GM03348 (cell line): Measurements from ENCODE around the gene CDH23.
A peak's percentile ranks its signal among the peaks of the same experiment; 100 is the strongest.

Experiments used
- DNase-seq: peaks from one replicate; pipeline ENCODE4 v3.0.0; 2012; ENCODE audit warnings: low spot score

Gene CDH23

DNA sequence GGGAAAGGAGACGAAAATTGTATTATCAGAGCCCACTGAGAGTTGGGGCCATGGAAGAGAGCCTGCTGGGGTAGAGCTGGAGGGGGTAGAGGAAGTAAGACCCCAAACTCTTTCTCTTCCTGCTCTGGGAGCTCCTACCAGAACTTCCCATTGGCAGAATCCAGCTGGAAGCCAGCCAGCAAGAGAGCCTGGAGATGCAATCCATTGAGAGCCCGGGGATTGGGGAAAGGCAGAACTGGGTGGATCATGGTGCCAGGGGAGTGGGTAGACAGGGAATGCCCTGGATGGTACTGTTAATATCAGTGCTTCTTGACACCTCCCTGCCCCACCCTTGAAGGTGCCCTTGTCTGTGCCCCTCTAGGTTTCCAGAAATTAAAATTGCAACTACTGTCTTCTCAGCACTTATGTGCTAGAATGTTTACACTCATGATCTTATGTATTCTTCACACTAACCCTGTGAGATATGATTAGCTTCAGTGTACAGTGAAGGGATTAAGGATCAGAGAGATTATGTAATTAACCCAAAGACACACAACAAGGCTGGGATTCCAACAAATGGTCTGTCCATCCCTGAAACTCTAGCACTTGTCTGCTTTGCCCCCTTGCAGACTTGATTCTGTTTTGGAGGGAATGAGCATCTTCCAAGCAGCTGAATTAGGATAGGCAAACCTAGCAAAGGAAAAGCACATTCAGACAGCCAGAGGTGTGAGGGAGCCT, 168.7 kb downstream of the CDH23 start:
- no peak for DNase-seq

GRCh38 chr10:71567006-71567405, 170.3 kb downstream of the CDH23 start:
- DNase-seq, result no peak

DNA sequence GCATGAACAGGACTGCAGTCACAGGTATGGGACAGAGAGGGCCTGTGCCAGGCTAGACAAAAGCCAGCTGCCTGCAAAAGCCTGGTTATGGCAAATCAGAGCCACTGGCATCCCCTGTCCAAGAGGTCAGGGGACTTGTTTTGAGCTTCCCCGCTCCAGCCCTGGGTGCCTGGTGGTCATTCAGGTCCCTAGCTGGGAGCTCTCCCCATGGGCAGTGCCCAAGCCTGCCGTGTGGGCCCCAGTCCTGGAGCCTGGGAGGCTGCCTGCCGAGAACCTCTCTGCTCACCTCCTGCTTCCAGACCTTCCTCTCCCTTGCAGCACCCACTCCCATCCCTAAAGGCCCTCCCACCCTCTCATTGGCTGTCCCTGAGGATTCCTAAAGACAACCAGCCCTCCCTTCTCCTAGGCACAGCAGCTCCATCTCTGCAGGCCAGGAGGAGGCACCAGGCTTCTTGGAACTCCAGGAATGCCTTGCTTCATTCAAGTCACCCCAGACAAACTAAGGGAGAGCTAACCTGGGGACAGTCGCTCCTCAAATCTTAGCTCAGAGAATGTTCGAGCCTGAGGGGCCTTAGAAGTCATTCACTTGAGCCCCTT, 172.3 kb downstream of the CDH23 start:
- no peak for DNase-seq

- peak; percentile 83 for DNase-seq
Observed at GRCh38 chr10:71569775-71570588, 173.3 kb downstream of the CDH23 start.

- no peak for DNase-seq
Observed at GRCh38 chr10:71571460-71572175, 174.9 kb downstream of the CDH23 start.

GRCh38 chr10:71572962-71573361, 176.2 kb downstream of the CDH23 start:
- no peak for DNase-seq

DNA sequence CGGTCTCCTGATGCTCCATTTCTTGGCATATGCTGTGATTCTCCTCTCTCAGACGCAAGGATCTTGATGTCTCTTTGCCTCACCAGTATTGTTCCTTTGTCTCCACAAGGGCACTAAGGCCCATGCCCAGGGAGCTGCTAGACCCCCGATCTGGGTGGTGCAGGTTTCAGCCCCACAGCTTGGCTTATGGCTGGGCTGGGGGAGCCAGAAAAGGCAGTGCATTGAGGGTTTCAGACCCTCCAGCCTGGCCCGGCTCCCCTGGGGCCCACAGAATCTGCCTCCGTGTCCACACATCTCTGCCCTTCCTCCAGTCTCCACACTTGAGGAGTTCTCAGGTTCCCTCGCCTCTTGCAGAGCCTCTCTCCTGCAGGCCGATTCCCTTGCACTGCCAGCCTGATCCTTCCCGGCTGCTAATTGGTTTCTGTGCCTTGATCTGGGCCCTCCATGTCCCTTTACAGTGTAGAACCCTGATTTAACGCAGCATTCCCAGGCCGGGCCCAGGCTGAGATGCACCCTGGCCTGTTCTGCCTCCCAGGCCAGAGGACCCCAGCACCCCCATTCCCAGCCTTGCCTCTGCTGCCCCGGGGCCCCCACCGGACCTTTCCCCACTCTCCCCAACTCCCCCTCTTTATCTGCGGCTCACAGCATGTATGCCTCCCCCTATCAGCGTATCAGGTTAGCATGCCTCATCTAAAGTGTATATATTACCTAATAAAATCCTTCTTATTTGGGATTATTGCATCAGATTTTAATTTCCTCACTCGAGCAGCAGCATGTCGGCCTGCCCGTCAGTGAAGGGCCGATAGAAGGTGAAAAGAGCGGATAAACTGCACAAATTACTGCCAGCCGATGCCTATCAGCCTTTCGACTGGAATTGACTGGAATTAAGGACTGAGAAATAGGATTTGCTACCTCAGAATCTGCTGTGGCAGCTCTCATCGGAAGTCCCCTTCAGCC, 177.1 kb downstream of the CDH23 start:
- DNase-seq, result no peak

- DNase-seq, result peak; percentile 24
Observed at GRCh38 chr10:71575451-71575850, 178.7 kb downstream of the CDH23 start.

DNA sequence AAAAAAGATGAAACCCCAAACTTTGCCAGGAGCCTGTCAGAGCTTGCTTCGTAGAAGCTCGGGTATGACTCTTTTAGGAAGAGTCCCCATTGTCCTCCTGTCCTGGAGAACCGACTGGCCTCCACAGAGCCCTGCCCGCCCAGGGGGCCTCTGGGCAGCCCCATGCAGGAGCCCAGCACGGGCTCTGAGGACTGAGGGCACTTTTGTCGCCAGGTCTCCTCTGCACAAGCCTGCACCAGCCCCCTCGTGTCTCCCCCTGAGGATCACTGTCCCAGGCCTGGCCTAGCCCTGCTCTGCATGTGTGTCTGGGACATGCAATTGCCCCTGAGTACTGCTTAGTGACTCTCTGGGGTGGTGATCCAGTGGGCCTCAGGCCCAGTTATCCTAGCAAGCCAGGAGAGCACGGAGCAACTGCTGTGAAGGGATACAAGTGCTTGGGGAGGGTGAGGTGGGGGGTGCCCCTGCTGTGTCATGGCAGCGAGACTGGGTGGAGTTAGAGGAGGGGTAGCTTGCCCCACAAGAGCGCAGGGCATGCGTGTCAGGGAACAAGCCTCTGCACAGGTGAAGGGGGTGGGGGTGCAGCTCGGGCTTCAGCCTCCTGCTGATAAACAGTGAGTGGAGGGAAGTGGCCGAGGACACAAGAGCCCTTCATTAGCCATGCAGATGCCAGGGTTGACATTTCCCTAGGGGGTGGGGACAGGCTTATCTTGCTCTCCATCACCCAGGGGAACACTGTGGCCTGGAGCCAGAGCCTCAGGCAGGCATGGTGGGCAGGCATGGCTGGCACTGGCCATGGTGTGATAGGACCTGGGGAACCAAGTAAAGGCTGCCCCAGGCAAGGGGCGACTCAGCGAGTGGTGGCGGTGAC, 179.4 kb downstream of the CDH23 start:
- no peak for DNase-seq

DNA sequence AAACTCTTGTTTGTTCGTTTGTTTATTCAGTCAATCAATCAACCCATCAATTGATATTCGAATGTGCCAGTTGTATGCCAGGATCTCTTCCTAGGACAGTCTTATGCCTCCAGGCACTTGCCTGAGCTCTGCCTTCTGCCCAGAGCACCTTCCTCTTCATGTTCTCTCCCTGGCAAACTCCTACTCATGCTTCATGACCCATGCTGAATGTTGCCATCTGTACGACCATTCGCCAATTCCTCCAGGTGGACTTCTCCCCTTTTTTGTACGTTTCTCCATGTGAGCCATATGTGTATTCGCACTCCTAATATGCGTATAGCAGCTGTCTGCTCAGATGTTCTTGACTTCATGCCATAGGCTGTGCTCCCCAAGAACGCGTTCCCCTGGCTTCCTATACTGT, 180.1 kb downstream of the CDH23 start:
- DNase-seq, result no peak

DNA sequence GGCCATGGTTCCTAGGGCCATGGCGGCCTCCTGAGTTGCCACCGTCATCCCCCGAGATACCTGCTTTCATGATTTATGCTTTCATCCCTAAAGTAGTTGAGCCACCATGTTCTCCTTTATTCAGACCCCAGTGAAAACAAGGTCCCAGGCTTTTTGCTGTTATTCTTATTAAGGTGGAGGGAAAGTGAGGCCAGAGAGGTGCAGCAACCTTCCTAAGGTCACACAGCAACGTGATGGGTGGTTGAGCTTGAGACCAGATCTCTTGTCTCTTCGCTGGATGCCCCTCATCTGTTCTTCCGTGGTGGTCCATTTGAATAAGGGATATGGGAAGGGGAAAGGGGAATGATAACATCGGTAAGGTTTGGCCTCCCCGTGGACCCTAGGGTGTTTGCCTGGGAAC, 180.6 kb downstream of the CDH23 start:
- DNase-seq, result no peak

DNA sequence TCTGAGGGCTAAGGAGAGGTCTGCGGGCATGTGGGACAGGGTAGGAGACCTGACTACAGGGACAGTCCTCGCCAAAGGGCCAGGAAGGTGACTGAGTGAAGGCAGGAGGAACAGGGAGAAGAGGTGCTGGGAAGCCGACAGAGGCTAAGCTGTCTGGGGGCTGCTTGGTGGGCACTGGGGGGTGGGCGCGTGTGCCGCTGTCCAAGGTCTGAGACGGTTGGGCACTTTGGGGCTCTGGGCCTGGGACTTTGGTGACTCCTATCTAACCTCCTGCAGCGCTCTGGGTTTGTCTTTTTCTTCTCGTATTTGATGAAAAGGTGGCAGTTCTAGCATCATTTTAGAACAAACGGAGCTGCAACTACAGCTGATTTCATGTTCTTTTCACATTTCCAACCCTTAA, 181.3 kb downstream of the CDH23 start:
- no peak for DNase-seq

DNA sequence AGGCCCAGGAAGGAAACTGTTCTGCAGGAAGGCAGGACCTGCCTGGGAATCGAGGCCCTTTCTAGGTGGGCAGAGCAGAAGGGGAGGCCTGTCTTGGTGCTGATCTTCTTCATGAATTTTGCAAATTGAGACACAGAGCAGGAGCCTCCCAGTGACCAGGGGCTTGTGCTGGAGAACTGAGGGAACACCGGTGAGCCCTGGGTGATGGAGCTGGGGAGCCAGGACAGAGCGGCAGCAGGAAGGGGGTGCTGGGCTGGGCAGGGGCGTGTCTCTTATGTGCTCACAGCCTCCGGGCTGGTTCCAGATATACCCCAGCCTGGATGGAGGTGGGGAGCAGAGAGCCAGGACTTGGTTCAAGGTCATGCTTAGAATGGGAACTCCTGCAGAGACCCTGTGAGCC, 182.9 kb downstream of the CDH23 start:
- DNase-seq, result no peak

GRCh38 chr10:71580415-71580814, 183.7 kb downstream of the CDH23 start:
- DNase-seq, result no peak

GRCh38 chr10:71580926-71581325, 184.2 kb downstream of the CDH23 start:
- DNase-seq, result no peak

- DNase-seq, result no peak
Observed at GRCh38 chr10:71581376-71581775, 184.7 kb downstream of the CDH23 start.

DNA sequence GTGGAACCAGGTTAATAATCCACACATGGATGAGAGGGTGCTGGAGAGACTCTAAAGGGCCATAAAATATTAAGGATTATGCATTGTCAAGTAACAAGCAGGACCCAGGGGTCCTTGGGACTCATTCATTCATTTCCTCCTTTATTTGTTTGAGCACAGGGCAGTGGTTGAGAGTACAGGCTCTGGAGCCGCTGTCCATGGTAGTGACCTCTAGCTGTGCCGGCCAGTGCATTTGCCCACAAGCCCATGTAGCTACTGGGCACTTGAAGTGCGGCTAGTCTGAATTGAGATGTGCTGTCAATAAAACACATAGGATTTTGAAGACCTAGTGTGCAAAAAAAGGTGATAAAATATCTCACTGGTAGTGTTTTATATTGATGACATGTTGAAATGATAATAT, 185.3 kb downstream of the CDH23 start:
- DNase-seq, result peak; percentile 68

DNA sequence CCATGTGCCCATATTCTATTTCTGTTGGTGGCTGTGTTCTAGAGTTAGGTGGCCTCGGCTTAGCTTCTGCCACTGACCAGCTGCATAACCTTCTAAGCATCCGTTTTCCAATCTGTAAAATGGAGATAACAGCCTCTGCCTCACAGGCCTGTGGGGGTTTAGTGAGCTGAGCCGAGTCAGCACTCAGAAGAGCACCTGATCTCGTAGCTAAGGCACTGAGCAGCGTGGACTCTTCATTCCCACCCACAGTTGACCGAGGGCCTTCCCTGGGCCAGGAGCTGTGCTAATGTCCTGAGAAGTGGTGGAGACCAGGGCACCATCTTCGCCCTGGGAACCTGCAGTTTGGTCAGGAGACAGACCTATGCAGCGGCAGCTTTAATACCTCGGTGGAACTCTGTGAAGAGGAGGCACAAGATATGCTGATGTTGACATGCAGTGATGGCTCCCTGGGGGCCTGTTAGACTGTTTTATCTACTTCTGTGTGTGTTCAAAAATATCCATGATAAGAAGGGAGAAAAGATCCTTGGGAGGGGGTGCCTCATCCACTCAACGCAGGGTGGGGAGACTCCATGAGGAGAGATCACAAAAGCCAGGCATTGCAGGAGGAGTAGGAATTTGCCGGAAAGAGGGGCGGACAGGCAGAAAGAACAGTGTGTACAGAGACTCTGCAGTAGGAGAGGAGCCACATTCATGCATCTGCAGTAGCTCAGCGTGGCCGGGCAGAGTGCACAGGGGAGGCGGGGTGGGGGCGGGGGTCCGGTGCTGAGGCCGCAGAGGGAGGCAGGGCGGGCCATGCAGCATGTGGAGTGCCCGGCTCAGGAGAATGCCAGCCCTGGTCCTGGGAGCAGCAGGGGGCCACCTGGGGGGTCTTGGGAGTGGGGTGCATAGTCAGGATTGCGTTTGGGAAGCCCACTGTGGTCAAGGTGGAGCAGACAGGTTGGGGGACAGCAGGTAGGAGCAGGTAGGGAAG, 186.1 kb downstream of the CDH23 start:
- no peak for DNase-seq

GRCh38 chr10:71584461-71584860, 187.7 kb downstream of the CDH23 start:
- DNase-seq, result no peak
